SK-N-SH treated with all-trans-retinoic acid at 6 μM for 48 hours (cell line): ENCODE data around the gene CDK15.

Source experiments
- ATAC-seq: fragments of 200-7000 bp; cut with Tn5 transposase; 3 replicates; pipeline ENCODE4 v1.9.1; 2020; ENCODE audit warnings: mild to moderate bottlenecking, moderate library complexity
- ARNTL ChIP-seq: fragments of 450-650 bp; formaldehyde crosslinking; IDR thresholded peaks from 2 replicates; pipeline ENCODE4 v1.5.0; 2020; ENCODE audit warnings: low read depth, mild to moderate bottlenecking, moderate library complexity, borderline replicate concordance
- BACH2 ChIP-seq: fragments of 250-450 bp; sonication (Bioruptor Pico); IDR thresholded peaks from 2 replicates; pipeline ENCODE4 v1.9.0; 2021; ENCODE audit warnings: mild to moderate bottlenecking, borderline replicate concordance
- CREB5 ChIP-seq: fragments of 250-450 bp; sonication (Bioruptor Pico); IDR thresholded peaks from 2 replicates; pipeline ENCODE4 v1.5.1; 2020; ENCODE audit warnings: low read depth, mild to moderate bottlenecking, moderate library complexity
- CSDC2 ChIP-seq: fragments of 250-450 bp; sonication (Bioruptor Pico); IDR thresholded peaks from 2 replicates; pipeline ENCODE4 v1.5.0; 2020; ENCODE audit warnings: mild to moderate bottlenecking, moderate library complexity
- ESRRG ChIP-seq: fragments of 250-450 bp; sonication (Bioruptor Pico); IDR thresholded peaks from 2 replicates; pipeline ENCODE4 v1.6.1; 2021; ENCODE audit warnings: mild to moderate bottlenecking
- GLIS3 ChIP-seq: fragments of 250-450 bp; sonication (Bioruptor Pico); IDR thresholded peaks from 2 replicates; pipeline ENCODE4 v1.5.0; 2020; ENCODE audit warnings: mild to moderate bottlenecking, moderate library complexity
- ISL1 ChIP-seq: fragments of 250-450 bp; sonication (Bioruptor Pico); IDR thresholded peaks from 2 replicates; pipeline ENCODE4 v2.1.2; 2022; ENCODE audit warnings: mild to moderate bottlenecking, moderate library complexity
- PATZ1 ChIP-seq: fragments of 250-450 bp; sonication (Bioruptor Pico); IDR thresholded peaks from 2 replicates; pipeline ENCODE4 v1.8.0; 2020; ENCODE audit warnings: mild to moderate bottlenecking, moderate library complexity, borderline replicate concordance
- PPARA ChIP-seq: fragments of 250-450 bp; sonication (Bioruptor Pico); IDR thresholded peaks from 2 replicates; pipeline ENCODE4 v1.5.0; 2020; ENCODE audit warnings: mild to moderate bottlenecking, borderline replicate concordance
- RARB ChIP-seq: fragments of 250-450 bp; sonication (Bioruptor Pico); IDR thresholded peaks from 2 replicates; pipeline ENCODE4 v1.8.0; 2021; ENCODE audit warnings: mild to moderate bottlenecking, moderate library complexity
- SNAI2 ChIP-seq: fragments of 250-450 bp; sonication (Bioruptor Pico); IDR thresholded peaks from 2 replicates; pipeline ENCODE4 v1.5.0; 2020; ENCODE audit warnings: mild to moderate bottlenecking, moderate library complexity
- TCF4 ChIP-seq: fragments of 250-450 bp; sonication (Bioruptor Pico); IDR thresholded peaks from 2 replicates; pipeline ENCODE4 v1.8.0; 2021; ENCODE audit warnings: mild to moderate bottlenecking, moderate library complexity, borderline replicate concordance
- TOX ChIP-seq: fragments of 250-450 bp; sonication (Bioruptor Pico); IDR thresholded peaks from 2 replicates; pipeline ENCODE4 v1.8.0; 2021; ENCODE audit warnings: mild to moderate bottlenecking, moderate library complexity, borderline replicate concordance
- TSHZ2 ChIP-seq: fragments of 250-450 bp; sonication (Bioruptor Pico); IDR thresholded peaks from 2 replicates; pipeline ENCODE4 v1.5.0; 2020; ENCODE audit warnings: mild to moderate bottlenecking, moderate library complexity
- ZC3H10 ChIP-seq: fragments of 250-450 bp; sonication (Bioruptor Pico); IDR thresholded peaks from 2 replicates; pipeline ENCODE4 v1.5.1; 2021; ENCODE audit warnings: mild to moderate bottlenecking, moderate library complexity
- ZFP3 ChIP-seq: fragments of 250-450 bp; sonication (Bioruptor Pico); IDR thresholded peaks from 2 replicates; pipeline ENCODE4 v1.5.0; 2020; ENCODE audit warnings: mild to moderate bottlenecking, moderate library complexity
- ZNF565 ChIP-seq: fragments of 450-650 bp; formaldehyde crosslinking; conservative IDR thresholded peaks from 2 replicates; pipeline ENCODE4 v1.5.0; 2020; ENCODE audit warnings: low read depth, mild to moderate bottlenecking, moderate library complexity
- ZNF70 ChIP-seq: fragments of 450-650 bp; formaldehyde crosslinking; IDR thresholded peaks from 2 replicates; pipeline ENCODE4 v1.5.0; 2020; ENCODE audit warnings: mild to moderate bottlenecking, moderate library complexity
- ZNF8 ChIP-seq: fragments of 450-650 bp; formaldehyde crosslinking; IDR thresholded peaks from 2 replicates; pipeline ENCODE4 v1.5.0; 2020; ENCODE audit warnings: mild to moderate bottlenecking, moderate library complexity
- TF ChIP-seq, protein P1 (sequence below): fragments of 250-450 bp; sonication (Bioruptor Pico); IDR thresholded peaks from 2 replicates; pipeline ENCODE4 v1.8.0; 2021; ENCODE audit warnings: low read depth, mild to moderate bottlenecking, moderate library complexity, borderline replicate concordance

The CDK15 gene

GRCh38 chr2:201930831-201931230, 124.5 kb downstream of the CDK15 start:
- TF ChIP-seq RARB (CRISPR knock-in tag), result no peak
- TF ChIP-seq, all 23 proteins: peak for 0
- no peak for ATAC-seq

DNA sequence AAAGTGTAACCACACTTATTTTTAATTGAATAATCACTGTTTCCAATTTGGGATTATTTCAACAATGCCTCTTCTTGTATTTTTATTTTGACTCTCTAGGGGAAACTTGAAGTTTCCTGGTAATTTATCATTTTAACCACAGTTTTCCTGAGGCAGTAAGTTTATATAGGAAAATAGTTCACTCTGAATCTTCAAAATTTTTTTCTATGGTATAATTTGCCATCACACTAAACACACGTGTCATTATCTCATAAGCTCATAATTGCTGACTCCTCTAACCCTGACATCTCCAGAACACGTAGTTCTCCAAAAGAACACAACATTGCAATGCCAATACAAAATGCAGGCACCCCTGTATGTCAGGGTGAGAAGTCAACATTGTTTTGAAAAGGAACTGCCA, 125.1 kb downstream of the CDK15 start:
- ATAC-seq, result no peak
- TF ChIP-seq ZC3H10 (CRISPR knock-in tag) (no peak), PPARA (CRISPR knock-in tag) (no peak), CSDC2 (CRISPR knock-in tag) (no peak), ZFP3 (no peak), CREB5 (CRISPR knock-in tag) (no peak), ISL1 (CRISPR knock-in tag) (no peak), ZNF70 (no peak), PATZ1 (no peak), RARB (CRISPR knock-in tag) (no peak), ESRRG (CRISPR knock-in tag) (no peak)
- TF ChIP-seq, protein P1, sequence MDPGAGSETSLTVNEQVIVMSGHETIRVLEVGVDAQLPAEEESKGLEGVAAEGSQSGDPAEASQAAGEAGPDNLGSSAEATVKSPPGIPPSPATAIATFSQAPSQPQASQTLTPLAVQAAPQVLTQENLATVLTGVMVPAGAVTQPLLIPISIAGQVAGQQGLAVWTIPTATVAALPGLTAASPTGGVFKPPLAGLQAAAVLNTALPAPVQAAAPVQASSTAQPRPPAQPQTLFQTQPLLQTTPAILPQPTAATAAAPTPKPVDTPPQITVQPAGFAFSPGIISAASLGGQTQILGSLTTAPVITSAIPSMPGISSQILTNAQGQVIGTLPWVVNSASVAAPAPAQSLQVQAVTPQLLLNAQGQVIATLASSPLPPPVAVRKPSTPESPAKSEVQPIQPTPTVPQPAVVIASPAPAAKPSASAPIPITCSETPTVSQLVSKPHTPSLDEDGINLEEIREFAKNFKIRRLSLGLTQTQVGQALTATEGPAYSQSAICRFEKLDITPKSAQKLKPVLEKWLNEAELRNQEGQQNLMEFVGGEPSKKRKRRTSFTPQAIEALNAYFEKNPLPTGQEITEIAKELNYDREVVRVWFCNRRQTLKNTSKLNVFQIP (CRISPR knock-in tag), result no peak

DNA sequence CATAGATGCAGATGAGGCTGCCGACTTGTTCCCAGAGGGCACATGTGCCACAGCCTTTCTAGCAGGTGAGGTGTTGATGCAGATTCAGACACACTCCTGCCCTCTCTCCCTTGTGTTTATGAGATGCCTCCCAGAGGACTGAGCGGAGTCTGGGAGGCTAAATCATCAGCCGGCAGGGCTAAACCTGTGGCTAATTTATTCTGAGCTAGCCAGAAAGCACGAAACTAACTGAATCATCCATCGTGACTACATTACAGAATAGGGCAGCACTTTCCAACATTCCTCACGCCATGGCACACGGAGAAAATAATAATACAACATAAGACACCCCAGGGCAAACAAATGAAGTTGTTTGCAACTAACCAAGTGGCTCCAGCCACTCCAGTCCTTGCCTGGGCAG, 125.6 kb downstream of the CDK15 start:
- peak; percentile 80 for ATAC-seq
- TF ChIP-seq ESRRG (CRISPR knock-in tag) (no peak), SNAI2 (no peak), GLIS3 (CRISPR knock-in tag) (no peak), CREB5 (CRISPR knock-in tag) (no peak), ZFP3 (no peak), PATZ1 (no peak), TCF4 (CRISPR knock-in tag) (no peak), ZC3H10 (CRISPR knock-in tag) (no peak), TOX (CRISPR knock-in tag) (no peak), BACH2 (CRISPR knock-in tag) (no peak), ARNTL (CRISPR knock-in tag) (no peak), RARB (CRISPR knock-in tag) (no peak), ZNF565 (CRISPR knock-in tag) (no peak), ISL1 (CRISPR knock-in tag) (no peak), ZNF8 (CRISPR knock-in tag) (no peak), TSHZ2 (CRISPR knock-in tag) (no peak)
- TF ChIP-seq, protein P1 (CRISPR knock-in tag), result no peak
